NT2/D1 (cell line): ENCODE measurements around the gene TSPAN16.

Source experiments
- SUZ12 ChIP-seq: IDR thresholded peaks from 2 replicates; pipeline ENCODE4 v1.6.1; 2011; ENCODE audit not compliant: insufficient read length, insufficient read depth; ENCODE audit errors: extremely low read depth
- YY1 ChIP-seq: IDR thresholded peaks from 2 replicates; pipeline ENCODE4 v1.6.1; 2011; ENCODE audit not compliant: insufficient read length, insufficient read depth
- ZNF274 ChIP-seq: IDR thresholded peaks from 2 replicates; pipeline ENCODE4 v1.6.1; 2011; ENCODE audit warnings: mild to moderate bottlenecking, low read depth, low read length

DNA sequence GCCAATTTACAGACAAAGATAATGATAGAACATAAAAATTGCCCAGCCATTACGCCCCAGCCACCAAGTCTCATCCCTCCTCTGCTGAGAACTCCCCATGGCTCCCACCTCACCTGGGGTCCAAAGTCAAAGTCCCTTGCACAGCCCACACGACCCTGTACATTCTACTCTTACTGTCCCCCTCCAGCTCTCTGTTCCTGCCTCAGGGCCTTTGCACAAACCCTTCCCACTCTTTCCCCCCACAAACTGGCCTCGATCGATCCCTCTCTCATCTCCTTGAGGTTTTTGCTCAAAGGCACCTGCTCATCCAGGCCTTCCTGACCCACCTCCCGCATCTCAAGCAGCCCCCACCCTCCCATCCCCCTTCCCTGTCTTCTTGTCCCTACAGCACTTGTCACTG is 35.0 kb upstream of the TSPAN16 start:
- TF ChIP-seq ZNF274 (no peak), YY1 (no peak), SUZ12 (no peak)
